Brain pericyte (primary cell): ENCODE results near the gene COL27A1.
"Not testable (repeated sequence)": the region's sequence is repeated elsewhere in the genome, so short reads cannot be mapped to it uniquely, and the experiment has no call there.

Source experiments
- DNase-seq: peaks from one replicate; pipeline ENCODE4 v3.0.0-alpha.2; 2012; ENCODE audit warnings: low read depth, low spot score

COL27A1 gene

DNA sequence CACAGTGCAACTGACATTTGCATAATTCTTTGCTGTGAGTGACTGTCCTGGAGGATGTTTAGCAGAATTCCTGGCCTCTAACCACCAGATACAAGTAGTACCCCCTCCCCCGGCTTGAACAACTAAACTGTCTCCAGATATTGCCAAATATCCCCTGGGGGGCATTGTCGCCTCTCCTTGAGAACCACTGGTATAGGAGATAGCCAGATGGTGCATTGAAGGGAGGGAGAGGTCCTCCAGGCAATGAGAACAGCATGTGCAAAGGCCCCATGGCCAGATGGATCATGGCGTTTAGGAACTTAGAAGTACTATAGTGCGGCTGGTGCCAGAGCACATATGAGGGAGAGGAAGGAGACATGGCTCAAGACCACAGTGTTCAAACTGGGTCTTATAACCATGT, 148.6 kb downstream of the COL27A1 start:
- no peak for DNase-seq

DNA sequence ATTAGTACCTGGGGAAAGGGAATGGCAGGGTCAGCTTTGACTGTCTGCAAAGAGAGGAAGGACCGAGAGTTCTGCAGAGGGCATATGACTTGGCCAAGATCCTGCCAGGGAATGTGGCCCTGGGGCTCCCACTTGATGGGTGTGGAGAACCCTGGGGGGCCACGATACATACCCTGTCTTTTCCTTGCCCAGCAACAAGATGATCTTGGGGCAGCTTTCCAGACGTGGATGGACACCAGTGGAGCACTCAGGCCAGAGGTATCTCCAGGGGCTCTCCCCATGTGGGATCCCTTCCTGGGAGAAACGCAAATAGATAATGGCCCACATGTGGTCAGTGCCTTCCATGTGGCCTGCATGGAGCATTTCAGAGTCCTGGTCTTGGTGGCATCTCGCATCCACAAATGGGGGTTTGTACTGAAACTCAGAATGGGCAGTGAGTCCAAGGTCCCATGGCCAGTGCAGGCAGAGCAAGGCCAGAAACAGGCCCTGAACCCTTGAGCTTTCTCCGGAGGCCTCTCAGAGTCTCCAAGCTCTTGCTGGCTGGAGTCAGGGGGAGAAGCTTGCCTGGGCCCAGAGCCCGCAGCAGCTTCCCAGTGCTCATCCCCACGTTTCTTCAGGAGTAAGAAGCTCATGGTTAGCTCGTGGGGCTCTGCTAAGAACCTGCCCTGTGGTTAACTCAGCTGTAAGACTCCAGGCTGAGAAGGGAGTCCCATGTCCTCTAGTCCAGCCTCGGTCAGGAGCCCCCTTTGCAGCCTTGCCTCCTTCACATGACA, 149.3 kb downstream of the COL27A1 start:
- no peak for DNase-seq

DNA sequence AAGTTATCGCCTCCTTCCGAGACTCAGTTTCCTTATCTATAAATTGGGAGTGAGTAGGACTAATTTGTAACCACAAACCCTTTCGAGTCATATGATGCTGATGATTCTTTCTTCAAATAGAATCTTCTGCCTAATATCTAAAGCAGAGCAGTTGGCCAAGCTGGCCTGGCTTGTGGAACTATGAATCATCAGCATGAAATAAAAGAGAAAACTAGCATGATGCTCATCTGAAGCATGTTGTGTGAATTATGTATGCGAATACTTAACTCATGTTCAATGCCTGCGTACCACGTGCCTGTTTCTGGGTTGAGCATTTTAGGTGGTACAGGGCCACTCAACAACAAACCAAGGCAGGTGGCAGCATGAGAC, 152.5 kb downstream of the COL27A1 start:
- DNase-seq = no peak

DNA sequence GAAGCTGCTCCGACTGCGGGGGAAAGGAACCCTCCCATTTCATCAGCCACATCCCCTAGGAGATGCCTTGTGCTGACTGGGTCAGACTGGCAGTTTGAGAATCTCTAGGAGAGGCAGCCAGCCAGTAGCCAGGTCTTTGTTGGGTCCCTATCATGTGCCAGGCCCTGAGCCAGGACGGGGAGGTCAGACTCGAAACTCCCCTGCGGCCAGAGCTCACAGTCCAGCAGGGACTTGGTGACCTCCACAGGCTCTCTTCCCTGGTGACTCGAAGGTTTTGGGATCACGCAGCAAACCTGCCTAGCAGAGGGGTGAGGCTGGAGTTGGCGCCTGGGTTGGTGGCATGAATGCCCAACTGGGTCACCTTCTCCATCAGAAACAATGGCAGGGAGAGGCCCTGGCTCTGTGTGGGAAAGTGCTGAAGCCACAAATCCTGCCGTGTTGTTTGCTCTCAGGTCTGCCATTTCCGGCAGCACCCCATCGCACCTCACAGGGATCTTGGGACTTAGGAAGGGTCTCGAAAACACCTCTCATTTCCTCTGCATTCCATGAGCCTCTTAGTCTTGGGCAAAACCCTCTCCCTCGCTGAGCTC, 153.1 kb downstream of the COL27A1 start:
- no peak for DNase-seq

DNA sequence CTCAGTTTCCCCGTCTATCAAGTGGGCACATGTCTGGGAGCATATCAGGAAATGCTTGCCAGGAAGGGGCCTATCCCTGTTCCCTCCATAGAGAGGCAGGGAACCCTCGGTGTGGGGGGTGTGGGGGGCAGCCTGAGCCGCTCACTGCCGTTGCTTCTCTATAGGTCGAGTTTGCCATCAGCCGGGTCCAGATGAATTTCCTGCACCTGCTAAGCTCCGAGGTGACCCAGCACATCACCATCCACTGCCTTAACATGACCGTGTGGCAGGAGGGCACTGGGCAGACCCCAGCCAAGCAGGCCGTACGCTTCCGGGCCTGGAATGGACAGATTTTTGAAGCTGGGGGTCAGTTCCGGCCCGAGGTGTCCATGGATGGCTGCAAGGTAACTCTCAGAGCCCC, 153.8 kb downstream of the COL27A1 start:
- DNase-seq = no peak

DNA sequence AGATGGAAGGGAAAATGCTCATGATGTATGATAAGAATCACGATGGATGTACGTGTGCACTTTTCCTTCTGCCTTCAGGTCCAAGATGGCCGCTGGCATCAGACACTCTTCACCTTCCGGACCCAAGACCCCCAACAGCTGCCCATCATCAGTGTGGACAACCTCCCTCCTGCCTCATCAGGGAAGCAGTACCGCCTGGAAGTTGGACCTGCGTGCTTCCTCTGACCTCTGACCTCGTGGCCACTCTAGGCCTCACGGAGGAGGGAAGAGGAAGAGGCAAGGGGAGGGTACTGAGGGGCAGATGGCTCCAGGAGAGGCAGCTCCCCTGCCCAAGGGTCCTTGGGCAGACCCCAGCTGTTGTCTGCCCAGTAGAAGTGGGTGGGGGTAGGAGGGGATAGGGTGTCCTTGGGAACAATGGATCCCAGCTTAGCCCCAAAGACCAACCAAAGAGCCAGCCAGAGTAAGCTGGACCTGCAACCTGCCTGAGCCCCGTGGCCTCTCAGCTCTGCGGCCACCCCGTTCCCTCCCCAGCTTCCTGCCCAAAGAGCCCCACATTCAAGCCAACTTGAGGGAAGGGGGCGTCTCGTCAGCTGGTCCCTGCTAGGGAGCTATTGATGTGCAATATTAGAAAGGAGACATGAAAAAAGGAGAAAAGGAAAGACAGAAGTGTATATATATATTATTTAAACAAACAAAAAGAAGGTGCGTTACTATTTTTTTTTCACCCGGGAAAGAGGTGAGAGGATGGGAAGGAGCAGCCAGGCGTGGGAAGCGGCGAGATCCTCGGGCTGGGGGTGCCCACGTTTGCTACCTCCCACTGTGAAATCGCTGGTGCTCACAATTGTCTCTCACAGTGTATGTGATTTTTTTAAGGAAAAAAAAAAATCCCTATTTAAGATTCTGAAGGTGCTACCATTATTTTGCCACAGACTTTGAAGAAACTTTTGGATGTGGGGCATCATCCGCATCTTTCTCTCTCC, 155.4 kb downstream of the COL27A1 start:
- DNase-seq = no peak

DNA sequence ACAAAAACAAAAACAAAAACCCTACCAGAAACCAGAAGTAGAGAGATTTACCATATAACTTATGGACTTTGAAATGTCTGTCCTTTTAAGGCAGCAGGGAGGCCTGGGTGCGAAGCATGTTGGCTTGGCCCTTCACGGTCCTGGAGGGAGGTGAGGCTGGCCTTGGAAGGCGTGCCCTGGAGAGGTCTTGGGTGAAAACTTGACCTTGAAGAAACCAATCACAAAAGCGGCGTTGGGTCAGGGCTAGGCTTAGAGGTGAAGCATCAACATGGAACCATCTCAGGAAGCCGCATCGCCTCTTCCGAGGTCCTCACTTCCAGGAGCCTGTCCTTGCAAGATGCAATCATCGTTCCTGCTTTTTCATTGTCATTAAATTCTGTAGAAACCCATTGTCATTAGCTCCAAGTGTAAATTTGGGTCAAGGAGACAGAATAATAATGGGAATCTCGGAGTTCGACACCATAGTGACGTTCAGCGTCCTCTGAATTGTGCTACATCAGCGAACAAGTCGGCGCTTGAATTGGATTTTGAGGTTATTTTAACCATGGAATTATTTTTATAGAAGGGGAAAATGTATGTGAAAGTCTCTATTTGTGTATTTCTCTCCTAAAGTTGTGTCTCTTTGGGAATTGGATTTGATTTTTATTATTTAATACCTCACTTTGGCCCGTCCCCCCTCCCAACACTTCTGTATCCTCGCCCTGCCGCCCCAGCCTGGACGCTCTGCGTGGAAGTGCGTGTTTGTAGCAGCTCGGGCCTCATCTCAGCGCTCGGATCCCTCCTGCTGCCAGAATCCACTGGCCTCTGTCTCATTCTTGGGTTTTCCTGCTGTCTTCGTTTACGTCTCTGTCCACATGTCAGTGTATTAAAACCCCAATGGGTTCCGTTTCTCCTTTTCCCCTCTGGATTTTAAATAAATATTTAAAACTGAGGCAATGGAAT, 156.5 kb downstream of the COL27A1 start:
- DNase-seq = no peak

DNA sequence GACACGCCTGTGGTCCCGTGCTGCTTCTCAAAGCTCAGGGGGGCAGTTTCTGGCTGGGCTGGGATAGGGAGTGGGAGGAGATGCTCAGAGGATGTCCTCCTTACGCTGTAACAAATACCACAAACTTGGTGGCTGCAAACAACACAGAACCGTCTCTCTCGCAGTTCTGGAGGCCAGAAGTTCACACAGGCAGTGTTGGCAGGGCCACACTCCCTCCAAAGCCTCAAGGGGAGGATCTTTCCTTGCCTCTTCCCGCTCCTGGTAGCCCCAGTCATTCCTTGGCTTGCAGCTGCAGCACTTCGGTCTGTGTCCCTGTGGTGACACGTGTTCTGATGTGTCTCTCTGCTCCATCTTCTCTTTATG, 157.2 kb downstream of the COL27A1 start:
- DNase-seq = no peak

DNA sequence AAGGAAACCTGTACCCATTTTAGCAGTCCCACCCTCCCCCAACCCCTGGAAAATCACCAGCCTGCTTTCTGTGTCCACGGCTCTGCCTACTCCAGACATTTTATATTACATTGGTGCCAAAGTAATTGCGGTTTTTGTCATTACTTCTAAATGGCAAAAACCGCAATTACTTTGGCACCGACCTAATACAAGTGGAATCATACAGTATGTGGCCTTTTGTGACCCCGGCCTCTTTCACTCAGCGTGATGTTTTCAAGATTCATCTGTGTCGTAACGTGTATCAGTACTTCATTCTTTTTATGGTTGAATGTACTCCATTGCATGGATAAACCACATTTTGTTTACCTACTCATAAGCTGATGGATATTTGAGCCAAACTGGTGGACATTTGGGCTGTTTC, 157.8 kb downstream of the COL27A1 start:
- DNase-seq = no peak

DNA sequence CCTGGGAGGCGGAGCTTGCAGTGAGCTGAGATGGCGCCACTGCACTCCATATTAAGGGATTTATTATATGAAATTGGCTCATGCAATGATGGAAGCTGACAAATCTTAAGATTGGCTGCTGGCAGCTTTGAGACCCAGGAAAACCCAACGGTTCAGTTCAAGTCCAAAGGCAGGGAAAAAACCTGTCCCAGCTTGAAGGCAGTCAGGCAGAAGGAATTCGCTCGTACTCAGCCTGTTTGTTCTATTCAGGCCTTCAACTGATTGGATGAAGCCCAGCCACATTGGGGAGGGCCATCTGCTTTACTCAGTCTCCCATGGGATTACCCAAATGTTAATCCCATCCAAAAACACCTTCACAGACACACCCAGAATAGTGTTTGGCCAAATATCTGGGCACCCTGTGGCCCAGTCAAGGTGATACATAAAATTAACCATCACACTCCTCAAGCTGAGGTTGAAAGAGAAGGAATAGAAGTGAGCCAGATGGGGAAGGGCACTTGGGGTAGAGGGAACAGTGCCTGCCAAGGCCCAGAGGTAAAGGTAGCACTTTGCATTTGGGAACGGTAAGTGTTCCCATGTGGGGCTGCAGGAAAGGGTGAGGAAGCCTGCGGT, 159.0 kb downstream of the COL27A1 start:
- DNase-seq = no peak

DNA sequence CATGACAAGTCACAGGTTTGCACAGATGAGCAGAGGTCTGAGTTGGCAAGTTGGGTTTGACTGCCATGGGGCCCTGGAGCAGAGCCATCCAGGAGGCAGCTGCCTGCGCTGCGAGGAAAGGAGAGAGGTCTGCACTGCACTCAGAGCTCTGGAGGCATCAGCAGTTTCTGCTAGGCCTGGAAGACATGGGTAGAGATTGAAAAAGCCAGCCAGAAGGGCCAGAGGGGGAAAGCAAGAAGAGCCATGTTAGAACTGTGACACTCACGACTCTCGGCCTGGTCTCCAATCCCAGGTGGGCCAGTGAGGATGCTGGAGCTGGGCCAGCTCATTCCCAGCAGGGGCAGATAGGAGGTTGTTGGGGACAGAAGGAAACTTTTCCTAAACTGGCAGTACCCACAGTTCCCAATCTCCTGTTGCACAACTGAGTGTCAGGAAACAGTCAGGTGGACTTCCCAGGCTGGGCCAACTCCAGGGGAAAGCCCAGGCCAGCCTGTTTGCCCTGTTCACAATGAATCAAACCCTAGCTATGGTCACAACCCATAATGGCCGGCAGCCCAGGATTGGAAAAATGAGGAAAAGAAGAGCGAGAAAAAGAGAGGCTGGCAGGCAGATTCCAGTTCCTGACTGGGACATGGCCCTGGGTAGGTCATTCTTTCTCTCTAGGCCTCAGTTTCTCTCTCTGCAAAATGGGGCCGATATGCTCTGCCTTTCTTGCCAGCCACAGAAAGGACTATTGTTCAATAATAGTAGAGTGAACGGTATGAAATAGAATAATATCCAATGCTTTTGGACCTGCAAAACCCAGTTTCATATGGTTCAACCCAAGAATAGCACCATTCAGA, 159.8 kb downstream of the COL27A1 start:
- no peak for DNase-seq

DNA sequence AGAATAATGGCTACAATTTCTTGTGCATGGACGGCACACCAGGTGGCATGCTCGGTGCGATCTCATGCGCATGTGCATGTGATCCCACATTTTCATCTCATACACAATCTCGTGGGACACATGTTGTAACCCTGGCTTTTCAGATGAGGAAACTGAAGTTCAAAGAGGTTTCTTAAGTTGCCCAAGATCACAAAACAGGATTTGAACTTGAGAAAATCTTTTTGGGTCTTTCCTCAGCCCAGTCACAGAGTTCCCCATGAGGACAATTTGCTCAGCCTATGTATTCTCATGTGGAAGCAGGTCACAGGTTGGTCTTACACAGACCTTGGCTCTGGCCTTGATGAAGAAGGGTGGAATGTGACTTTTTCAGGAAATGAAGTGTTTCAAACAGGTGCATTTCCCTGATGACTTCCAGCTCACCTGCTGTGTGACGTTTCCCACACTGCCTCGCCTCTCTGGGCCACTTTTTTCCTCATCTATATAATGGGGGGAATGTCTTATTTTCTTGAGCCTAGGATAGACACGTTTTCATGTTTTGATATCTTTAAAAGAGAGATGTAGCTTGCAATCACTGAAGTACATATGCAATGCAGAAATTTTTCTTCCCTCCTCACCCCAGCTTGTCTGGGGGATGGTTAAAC, 160.5 kb downstream of the COL27A1 start:
- no peak for DNase-seq

DNA sequence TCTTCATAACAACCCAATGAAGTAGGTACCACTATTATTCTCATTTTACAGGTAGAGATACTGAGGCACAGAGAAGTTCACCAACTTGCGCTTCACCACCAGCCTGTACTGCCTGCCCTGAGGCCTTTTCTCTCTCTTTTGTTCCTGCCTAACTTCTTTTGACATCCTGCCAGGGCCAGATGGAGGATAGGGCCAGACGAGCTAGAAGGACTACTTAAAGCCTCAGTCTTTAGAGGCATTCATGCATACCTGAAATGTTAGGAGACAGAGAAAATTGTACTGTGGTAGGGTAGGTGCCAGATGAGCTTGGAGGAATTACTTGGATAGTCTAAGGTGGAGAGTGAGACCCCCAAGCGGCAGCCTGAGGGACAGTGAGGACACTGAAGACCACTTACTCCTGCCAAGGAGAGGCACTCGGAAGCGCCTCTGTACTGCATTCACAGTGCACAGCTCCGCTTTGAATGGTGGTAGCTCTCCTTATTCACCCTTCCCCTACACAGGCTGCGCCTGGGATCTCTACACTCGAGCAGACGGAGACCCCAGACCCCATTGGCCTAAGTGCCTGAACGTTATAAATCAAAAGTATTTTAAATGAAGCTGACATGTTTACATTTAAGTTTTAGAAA, 161.4 kb downstream of the COL27A1 start:
- no peak for DNase-seq

DNA sequence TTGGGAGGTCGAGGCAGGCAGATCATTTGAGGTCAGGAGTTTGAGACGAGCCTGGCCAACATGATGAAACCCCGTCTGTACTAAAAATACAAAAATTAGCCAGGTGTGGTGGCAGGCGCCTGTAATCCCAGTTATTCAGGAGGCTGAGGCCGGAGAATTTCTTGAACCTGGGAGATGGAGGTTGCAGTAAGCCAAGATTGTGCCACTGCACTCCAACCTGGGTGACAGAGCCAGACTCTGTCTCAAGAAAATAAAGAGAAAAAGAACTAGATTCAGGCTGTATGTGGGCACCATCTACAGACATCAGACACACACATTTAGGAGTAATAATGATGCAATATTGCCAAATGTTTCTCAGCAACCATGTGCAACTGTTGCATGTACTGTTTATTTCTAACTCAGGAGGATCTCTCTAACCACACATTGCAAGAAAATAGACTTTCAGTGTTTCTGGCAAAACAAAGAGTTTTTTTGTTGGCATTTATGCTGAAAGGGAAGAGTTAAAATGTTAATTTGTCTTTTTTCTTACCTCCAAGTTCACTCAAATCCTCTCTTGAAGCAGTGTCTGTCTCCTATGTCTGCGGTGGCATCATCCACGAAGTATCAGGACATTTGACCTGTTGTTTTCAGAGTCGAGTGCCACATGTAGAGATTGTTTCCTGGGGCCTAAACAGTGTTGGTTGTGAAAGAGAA, 162.5 kb downstream of the COL27A1 start:
- DNase-seq = no peak

DNA sequence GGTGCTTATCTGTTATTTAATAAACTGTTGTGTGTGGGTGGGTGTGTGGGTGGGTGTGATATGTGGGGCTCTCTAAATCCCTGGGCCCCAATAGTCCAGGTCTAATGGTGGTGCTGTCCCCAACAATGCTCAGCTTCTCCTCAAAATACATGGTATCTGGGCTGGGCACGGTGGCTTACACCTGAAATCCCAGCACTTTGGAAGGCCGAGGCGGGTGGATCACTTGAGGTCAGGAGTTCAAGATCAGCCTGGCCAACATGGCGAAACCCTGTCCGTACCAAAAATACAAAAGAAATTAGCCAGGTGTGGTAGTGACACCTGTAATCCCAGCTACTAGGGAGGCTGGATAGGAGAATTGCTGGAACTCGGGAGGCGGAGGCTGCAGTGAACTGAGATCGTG, 163.1 kb downstream of the COL27A1 start:
- no peak for DNase-seq

DNA sequence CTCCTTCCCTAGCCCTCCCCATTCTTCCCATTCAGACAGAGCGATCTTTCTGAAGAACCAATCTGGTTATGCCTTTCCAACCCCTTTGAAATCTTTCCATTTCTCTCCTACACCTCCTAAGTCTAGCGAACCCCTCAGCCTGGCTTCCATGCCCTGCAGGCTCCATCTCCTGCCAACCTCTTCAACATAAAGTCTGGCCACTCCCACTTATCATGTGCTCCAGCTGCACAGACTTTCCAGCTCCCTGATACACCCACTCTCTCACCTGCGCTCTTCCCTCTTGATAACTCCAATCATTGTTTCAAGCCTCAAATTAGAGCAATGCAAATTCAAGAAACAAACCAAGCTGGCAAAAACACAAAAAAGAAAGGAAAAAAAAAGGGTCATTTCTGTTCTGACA, 163.8 kb downstream of the COL27A1 start:
- DNase-seq = no peak

DNA sequence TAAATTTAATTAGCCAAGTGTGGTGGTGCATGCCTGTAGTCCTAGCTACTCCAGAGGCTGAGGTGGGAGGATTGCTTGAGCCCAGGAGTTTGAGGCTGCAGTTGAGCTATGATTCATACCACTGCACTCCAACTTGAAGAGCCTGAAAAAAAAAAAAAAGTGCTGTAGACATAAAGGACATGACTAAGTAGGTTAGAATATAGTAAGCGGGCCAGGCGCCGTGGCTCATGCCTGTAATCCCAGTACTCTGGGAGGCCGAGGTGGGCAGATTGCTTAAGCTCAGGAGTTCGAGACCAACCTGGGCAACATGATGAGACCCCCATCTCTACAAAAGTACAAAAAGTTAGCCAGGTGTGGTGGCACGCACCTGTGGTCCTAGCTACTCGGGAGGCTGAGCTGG, 165.4 kb downstream of the COL27A1 start:
- DNase-seq = not testable (repeated sequence)

DNA sequence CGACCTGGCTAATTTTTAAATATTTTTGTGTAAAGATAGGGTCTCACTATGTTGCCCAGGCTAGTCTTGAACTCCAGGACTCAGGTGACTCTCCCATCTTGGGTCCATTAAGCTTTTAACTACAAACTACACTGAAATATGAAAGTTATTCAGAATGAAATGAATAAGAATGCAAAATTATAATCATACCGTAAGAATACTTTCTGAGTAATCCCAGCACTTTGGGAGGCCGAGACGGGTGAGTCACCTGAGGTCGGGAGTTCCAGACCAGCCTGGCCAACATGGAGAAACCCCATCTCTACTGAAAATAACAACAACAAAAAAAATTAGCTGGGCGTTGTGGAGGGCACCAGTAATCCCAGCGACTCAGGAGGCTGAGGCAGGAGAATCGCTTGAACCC, 166.4 kb downstream of the COL27A1 start:
- DNase-seq = no peak
